ENCODE measurements around the gene RIMS4.

DNA sequence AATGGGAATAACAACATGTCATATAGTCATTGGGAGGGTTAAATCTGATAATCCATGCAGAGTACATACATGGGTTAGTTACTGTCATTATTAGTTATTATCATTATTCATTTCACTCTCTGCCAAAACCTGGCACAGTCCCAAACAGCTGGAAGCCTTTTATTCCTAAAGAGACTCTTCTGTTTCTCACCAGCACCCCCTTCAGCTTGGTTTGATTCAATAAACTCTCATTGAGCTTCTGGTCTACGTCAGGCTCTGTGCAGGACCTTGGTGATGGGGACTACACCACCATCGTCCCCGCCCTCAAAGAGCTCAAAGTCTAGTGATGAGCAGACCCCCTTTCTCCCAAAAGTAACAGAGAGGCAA lies 62.4 kb downstream of the RIMS4 start:
- TF ChIP-seq CTCF (IDR thresholded peaks at IDR 0.05 in 2 of 3, conservative IDR thresholded peaks at IDR 0.05 in 1 of 3; ENCODE audit: control insufficient read depth in 2 of 3, extremely low read depth in 1 of 3, insufficient read depth in 1 of 3, low read depth in 3 of 3, low read length in 3 of 3) (no peak), CEBPB (IDR thresholded peaks at IDR 0.05; ENCODE audit: borderline replicate concordance in 1 of 2, low read depth in 2 of 2, low read length in 2 of 2) (no peak)
- TF ChIP-seq, protein P1, sequence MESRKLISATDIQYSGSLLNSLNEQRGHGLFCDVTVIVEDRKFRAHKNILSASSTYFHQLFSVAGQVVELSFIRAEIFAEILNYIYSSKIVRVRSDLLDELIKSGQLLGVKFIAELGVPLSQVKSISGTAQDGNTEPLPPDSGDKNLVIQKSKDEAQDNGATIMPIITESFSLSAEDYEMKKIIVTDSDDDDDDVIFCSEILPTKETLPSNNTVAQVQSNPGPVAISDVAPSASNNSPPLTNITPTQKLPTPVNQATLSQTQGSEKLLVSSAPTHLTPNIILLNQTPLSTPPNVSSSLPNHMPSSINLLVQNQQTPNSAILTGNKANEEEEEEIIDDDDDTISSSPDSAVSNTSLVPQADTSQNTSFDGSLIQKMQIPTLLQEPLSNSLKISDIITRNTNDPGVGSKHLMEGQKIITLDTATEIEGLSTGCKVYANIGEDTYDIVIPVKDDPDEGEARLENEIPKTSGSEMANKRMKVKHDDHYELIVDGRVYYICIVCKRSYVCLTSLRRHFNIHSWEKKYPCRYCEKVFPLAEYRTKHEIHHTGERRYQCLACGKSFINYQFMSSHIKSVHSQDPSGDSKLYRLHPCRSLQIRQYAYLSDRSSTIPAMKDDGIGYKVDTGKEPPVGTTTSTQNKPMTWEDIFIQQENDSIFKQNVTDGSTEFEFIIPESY (IDR thresholded peaks at IDR 0.05), result no peak
